ENCODE data around the gene TCFL5. TPM values are rescaled to one million over a fixed set of nuclear protein-coding genes. Genes with fewer than 3 reads are reported as not detected.

Gene TCFL5
- total RNA-seq, result 10 to 100 TPM in 1 of 3 donors, 1 to 10 TPM in 2; 4.3 to 13.3 (median 6.6) TPM
- long read RNA-seq, donor 1, transcript TCFL5-202 (6 exons, 2,456 nt), result major isoform, 7 of 33 reads
- long read RNA-seq, donor 1, partial matches to known transcripts, result 3 of 33 reads
- long read RNA-seq, donor 1, other reads (novel, unspliced or antisense), result 21 of 33 reads
- long read RNA-seq, donor 2, result 0 reads

GRCh38 chr20:62861726-62862336 is at the start of gene TCFL5:
Gene TCFL5, minus strand, starts transcription at chr20:62861822. Its CDS starts 152 bp downstream, at chr20:62861670.
- no peaks in the 10 kb centered on the region for H3K36me3 ChIP-seq (ENCODE audit: low read depth)
- DNase-seq (peak; percentile 89 to 97 (median 93)), ATAC-seq (peak; percentile 100)
- H3K4me3 ChIP-seq, result peak within 1 kb of the TSS; percentile 22
- no peaks in the 10 kb centered on the region for H3K9me3 ChIP-seq
- TF ChIP-seq CTCF (IDR thresholded peaks at IDR 0.05), result no peak
- intact Hi-C loops (cut with DNase I, micrococcal nuclease), result no loop called here
- H3K4me1 ChIP-seq (ENCODE audit: low read depth), result peaks cover 7% of the 10 kb centered on the region

GRCh38 chr20:62910777-62911497 is 49.3 kb upstream of the TCFL5 start:
- Histone ChIP-seq H3K9me3 (no peaks in the 10 kb centered on the region), H3K36me3 (ENCODE audit: low read depth) (peaks cover 36% of the 10 kb centered on the region), H3K4me1 (ENCODE audit: low read depth) (peaks cover 11% of the 10 kb centered on the region), H3K4me3 (no peak overlapping the region)
- no peak for ATAC-seq
- TF ChIP-seq CTCF (IDR thresholded peaks at IDR 0.05), result no peak
- intact Hi-C loops (cut with DNase I, micrococcal nuclease), result no loop called here
- no peak for DNase-seq

GRCh38 chr20:62910217-62910766 is 48.7 kb upstream of the TCFL5 start:
- no peak for ATAC-seq
- no peak for TF ChIP-seq CTCF (IDR thresholded peaks at IDR 0.05)
- DNase-seq, result no peak
- Histone ChIP-seq H3K36me3 (ENCODE audit: low read depth) (peaks cover 42% of the 10 kb centered on the region), H3K4me1 (ENCODE audit: low read depth) (peaks cover 11% of the 10 kb centered on the region), H3K4me3 (no peak overlapping the region), H3K9me3 (no peaks in the 10 kb centered on the region)
- intact Hi-C loops (cut with DNase I, micrococcal nuclease), result no loop called here

GRCh38 chr20:62908971-62909791 is 47.6 kb upstream of the TCFL5 start:
- DNase-seq, result no peak
- ATAC-seq, result no peak
- no peak overlapping the region for H3K4me3 ChIP-seq
- H3K36me3 ChIP-seq (ENCODE audit: low read depth), result peaks cover 47% of the 10 kb centered on the region
- TF ChIP-seq CTCF (IDR thresholded peaks at IDR 0.05), result no peak
- H3K4me1 ChIP-seq (ENCODE audit: low read depth), result peaks cover 8% of the 10 kb centered on the region
- intact Hi-C loops (cut with DNase I, micrococcal nuclease), result no loop called here
- no peaks in the 10 kb centered on the region for H3K9me3 ChIP-seq
